Endothelial cell of umbilical vein (primary cell): ENCODE data around the gene SMKR1. TPM values are rescaled to one million over a fixed set of nuclear protein-coding genes. Genes with fewer than 3 reads are reported as not detected.

Experiments used
- BruUV-seq: library from RNA; stranded (reverse); fragments of 400-500 nt; replicated peaks from 2 replicates; lab custom pipeline; 2021; lab: Mats Ljungman, UMichigan
- CTCF ChIA-PET: fragments of 300-600, 350-600 bp; sonication (Branson Sonifier 250); formaldehyde crosslinking; loops from one replicate; lab custom pipeline; 2021; ENCODE audit warnings: antibody characterized with exemption, inconsistent platforms; lab: Charles Lee
- POLR2A ChIA-PET: fragments of 300-600, 350-600 bp; sonication (Branson Sonifier 250); formaldehyde crosslinking; loops from one replicate; lab custom pipeline; 2021; ENCODE audit warnings: antibody characterized with exemption, inconsistent platforms; lab: Charles Lee
- DNase-seq: peaks from one replicate; pipeline ENCODE4 v3.0.0-alpha.2; 2011; ENCODE audit warnings: low read depth, low spot score
- FAIRE-seq: peaks from 2 replicates; lab custom pipeline; 2011; peaks lifted over from hg19 to GRCh38; lab: Jason Lieb, UNC
- H2AFZ ChIP-seq: 2 replicates; pipeline ENCODE4 v1.6.0; 2012; ENCODE audit warnings: low read depth, low read length, control low read depth, inconsistent platforms
- H3K27ac ChIP-seq: 2 replicates; pipeline ENCODE4 v1.5.1; 2011; ENCODE audit warnings: low read depth, mild to moderate bottlenecking, control low read depth, low read length, moderate library complexity; ENCODE audit not compliant: insufficient read depth
- H3K27me3 ChIP-seq, 2 experiments: 2 replicates each; pipeline versions ENCODE4 v1.6.0 to v1.6.1; 2011; ENCODE audit warnings: low read length in 2 of 2, mixed read lengths in 1 of 2; ENCODE audit not compliant: control insufficient read depth in 2 of 2, insufficient read depth in 2 of 2
- H3K36me3 ChIP-seq, 2 experiments: 2 replicates in 1 of 2; 3 replicates in 1 of 2; pipeline ENCODE4 v1.5.1; 2011; ENCODE audit warnings: low read length in 2 of 2, mild to moderate bottlenecking in 1 of 2, moderate library complexity in 1 of 2; ENCODE audit not compliant: control insufficient read depth in 2 of 2, insufficient read depth in 2 of 2; ENCODE audit errors: extremely low read depth in 1 of 2
- H3K4me1 ChIP-seq: 3 replicates; pipeline ENCODE4 v1.5.1; 2011; ENCODE audit warnings: mild to moderate bottlenecking, low read length; ENCODE audit not compliant: control insufficient read depth, insufficient read depth; ENCODE audit errors: extremely low read depth
- H3K4me2 ChIP-seq: 2 replicates; pipeline ENCODE4 v1.6.1; 2011; ENCODE audit warnings: low read length, control low read depth, mixed read lengths; ENCODE audit not compliant: insufficient read depth
- H3K4me3 ChIP-seq, 3 experiments: fragments of 200-600 bp in 1 of 3; sonication (generic), shearing (Covaris generic) in 1 of 3; replicated peaks in 1 of 3; 2 replicates each; pipeline ENCODE4 v1.5.1; 2011 to 2016; ENCODE audit warnings: control low read depth in 3 of 3, low read length in 3 of 3, mild to moderate bottlenecking in 2 of 3, inconsistent platforms in 1 of 3, low read depth in 1 of 3, moderate library complexity in 1 of 3; ENCODE audit not compliant: insufficient read depth in 1 of 3
- H3K79me2 ChIP-seq: 2 replicates; pipeline ENCODE4 v1.6.0; 2012; ENCODE audit warnings: low read length, inconsistent platforms; ENCODE audit not compliant: control insufficient read depth, insufficient read depth
- H3K9ac ChIP-seq: replicated peaks from 2 replicates; pipeline ENCODE3; 2011; ENCODE audit warnings: low read length, control low read depth; ENCODE audit not compliant: insufficient read depth; ENCODE audit errors: extremely low read depth
- H3K9me1 ChIP-seq: replicated peaks from 3 replicates; pipeline ENCODE4 v1.6.0; 2011; ENCODE audit warnings: mild to moderate bottlenecking, low read length; ENCODE audit not compliant: control insufficient read depth, insufficient read depth; ENCODE audit errors: extremely low read depth
- H3K9me3 ChIP-seq: replicated peaks from 2 replicates; pipeline ENCODE4 v1.5.1; 2012; ENCODE audit warnings: low read length, inconsistent platforms; ENCODE audit not compliant: control insufficient read depth, insufficient read depth
- H4K20me1 ChIP-seq: replicated peaks from 2 replicates; pipeline ENCODE3; 2011; ENCODE audit warnings: mild to moderate bottlenecking, low read length; ENCODE audit not compliant: control insufficient read depth, insufficient read depth; ENCODE audit errors: extremely low read depth
- EZH2 ChIP-seq: IDR thresholded peaks from 2 replicates; pipeline ENCODE4 v1.6.1; 2012; ENCODE audit warnings: borderline replicate concordance, low read depth, mild to moderate bottlenecking, moderate library complexity, low read length, inconsistent platforms; ENCODE audit not compliant: severe bottlenecking
- FOS ChIP-seq: IDR thresholded peaks from 2 replicates; pipeline ENCODE4 v1.6.1; 2011; ENCODE audit warnings: mild to moderate bottlenecking, low read length, moderate library complexity, borderline replicate concordance; ENCODE audit not compliant: insufficient read depth
- GATA2 ChIP-seq: IDR thresholded peaks from 2 replicates; pipeline ENCODE4 v1.7.0; 2011; ENCODE audit warnings: low read depth, mild to moderate bottlenecking, moderate library complexity, mixed read lengths, low read length; ENCODE audit not compliant: insufficient read length, insufficient read depth
- JUN ChIP-seq: IDR thresholded peaks from 2 replicates; pipeline ENCODE4 v1.6.1; 2011; ENCODE audit warnings: borderline replicate concordance, low read depth; ENCODE audit not compliant: insufficient read length, insufficient read depth
- MAX ChIP-seq: IDR thresholded peaks from 2 replicates; pipeline ENCODE4 v1.6.1; 2011; ENCODE audit not compliant: insufficient read depth, insufficient read length
- MYC ChIP-seq: IDR thresholded peaks from one replicate; pipeline ENCODE4 v1.6.1; 2011; ENCODE audit warnings: mild to moderate bottlenecking, low read depth, low read length
- POLR2A ChIP-seq: IDR thresholded peaks from 2 replicates; pipeline ENCODE4 v1.6.1; 2012; ENCODE audit warnings: low read depth, mild to moderate bottlenecking, control low read depth, low read length
- POLR2AphosphoS5 ChIP-seq: IDR thresholded peaks from 2 replicates; pipeline ENCODE4 v1.6.1; 2012; ENCODE audit warnings: low read depth, mild to moderate bottlenecking, control low read depth, low read length, moderate library complexity; ENCODE audit not compliant: insufficient read depth
- dilution Hi-C: fragments of 300-500 bp; cut with MboI; formaldehyde crosslinking; loops from one replicate; pipeline ENCODE4 v1.15.0; 2019; ENCODE audit warnings: low sequenced_read_pairs; ENCODE audit not compliant: extremely low pct_ligation_motif_present
- intact Hi-C: fragments of 100-400 bp; cut with micrococcal nuclease; formaldehyde crosslinking; loops from one replicate; pipeline ENCODE4 v1.10.0; 2022
- polyA plus RNA-seq, 4 experiments: library from polyadenylated mRNA; depleted of rRNA in 3 of 4; stranded (reverse) in 3 of 4; unstranded in 1 of 4; fragments of >200 nt; gene quantifications; 2 replicates each; pipeline versions ENCODE4 v1.2.1 to v1.2.3, GENCODE V29; 2011 to 2012; ENCODE audit warnings: missing spikeins in 1 of 4
- small RNA-seq: library from RNA; depleted of rRNA; stranded (forward); fragments of <200 nt; gene quantifications from one replicate; pipeline ENCODE3, GENCODE V24; 2012; ENCODE audit warnings: low replicate concordance, low read depth; ENCODE audit not compliant: insufficient read depth, insufficient read length
- total RNA-seq: library from RNA; stranded (reverse); gene quantifications from 2 replicates; pipeline ENCODE4 v1.2.3, GENCODE V29; 2021
- TF ChIP-seq, protein P1 (sequence below), 2 donors: IDR thresholded peaks; 1 replicate in 1 of 2; 2 replicates in 1 of 2; pipeline ENCODE4 v1.5.1; 2011; ENCODE audit warnings: low read length in 2 of 2, mild to moderate bottlenecking in 2 of 2, moderate library complexity in 2 of 2, control low read depth in 1 of 2, inconsistent platforms in 1 of 2, low read depth in 1 of 2; ENCODE audit not compliant: insufficient read depth in 1 of 2; ENCODE audit errors: extremely low read depth in 1 of 2

SMKR1 gene
- total and polyA plus RNA-seq, 2 donors (not counting 3 experiments of a cell fraction or from before 2014, with no cell fraction given): 0.64 TPM; not detected in 1

GRCh38 chr7:129561677-129562359, 59.5 kb downstream of the SMKR1 start:
- H3K4me2 ChIP-seq: no peak overlapping the region
- no peak for DNase-seq
- H3K9me3 ChIP-seq: no peaks in the 10 kb centered on the region
- FAIRE-seq: no peak
- H2AFZ ChIP-seq: no peak overlapping the region
- no peak for TF ChIP-seq MAX
- no peak for TF ChIP-seq GATA2
- TF ChIP-seq, protein P1, sequence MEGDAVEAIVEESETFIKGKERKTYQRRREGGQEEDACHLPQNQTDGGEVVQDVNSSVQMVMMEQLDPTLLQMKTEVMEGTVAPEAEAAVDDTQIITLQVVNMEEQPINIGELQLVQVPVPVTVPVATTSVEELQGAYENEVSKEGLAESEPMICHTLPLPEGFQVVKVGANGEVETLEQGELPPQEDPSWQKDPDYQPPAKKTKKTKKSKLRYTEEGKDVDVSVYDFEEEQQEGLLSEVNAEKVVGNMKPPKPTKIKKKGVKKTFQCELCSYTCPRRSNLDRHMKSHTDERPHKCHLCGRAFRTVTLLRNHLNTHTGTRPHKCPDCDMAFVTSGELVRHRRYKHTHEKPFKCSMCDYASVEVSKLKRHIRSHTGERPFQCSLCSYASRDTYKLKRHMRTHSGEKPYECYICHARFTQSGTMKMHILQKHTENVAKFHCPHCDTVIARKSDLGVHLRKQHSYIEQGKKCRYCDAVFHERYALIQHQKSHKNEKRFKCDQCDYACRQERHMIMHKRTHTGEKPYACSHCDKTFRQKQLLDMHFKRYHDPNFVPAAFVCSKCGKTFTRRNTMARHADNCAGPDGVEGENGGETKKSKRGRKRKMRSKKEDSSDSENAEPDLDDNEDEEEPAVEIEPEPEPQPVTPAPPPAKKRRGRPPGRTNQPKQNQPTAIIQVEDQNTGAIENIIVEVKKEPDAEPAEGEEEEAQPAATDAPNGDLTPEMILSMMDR (IDR thresholded peaks at IDR 0.05; ENCODE audit: extremely low read depth in 1 of 2, insufficient read depth in 1 of 2, low read depth in 1 of 2, low read length in 2 of 2): no peak
- no peak for TF ChIP-seq POLR2A
- no peak for TF ChIP-seq JUN
- TF ChIP-seq POLR2AphosphoS5: no peak
- no peak for TF ChIP-seq FOS
- TF ChIP-seq MYC: no peak
- TF ChIP-seq EZH2: no peak
- no peak overlapping the region for H3K27ac ChIP-seq
- ChIA-PET POLR2A (no interaction called here), CTCF (no interaction called here)
- H4K20me1 ChIP-seq: no peaks in the 10 kb centered on the region
- H3K79me2 ChIP-seq: no peaks in the 10 kb centered on the region
- no peaks in the 10 kb centered on the region for H3K9me1 ChIP-seq
- no peak overlapping the region for H3K9ac ChIP-seq
- no TSS peak for BruUV-seq
- intact Hi-C loops (no loop called here), dilution Hi-C loops (no loop called here)
- H3K36me3 ChIP-seq: no peaks in the 10 kb centered on the region
- H3K4me3 ChIP-seq: no peak overlapping the region
- peaks cover 16 to 22% of the 10 kb centered on the region in 2 experiments for H3K27me3 ChIP-seq
- no peaks in the 10 kb centered on the region for H3K4me1 ChIP-seq

Small RNA genes within 50 kb of the gene (small RNA-seq; reads per million reads assigned to genes)
- 0.88 reads per million for gene RNU1-72P
- gene SNRPGP3: not detected

Other genes with a start within 250 kb of the SMKR1 start
- gene STRIP2, start 68.1 kb upstream of the SMKR1 start, total RNA-seq: 8.8 and 10.0 TPM in 2 replicates
- gene STRIP2, start 68.1 kb upstream of the SMKR1 start, polyA plus RNA-seq: 2.4 and 3.4 TPM in 2 replicates
- 17.4 and 20.3 TPM in 2 replicates for gene NRF1, start 109.2 kb downstream of the SMKR1 start, total RNA-seq
- 12.3 and 14.6 TPM in 2 replicates for gene NRF1, start 109.2 kb downstream of the SMKR1 start, polyA plus RNA-seq